Stimulated activated CD8-positive, alpha-beta memory T cell treated with anti-CD3 and anti-CD28 coated beads, Interleukin-12 subunit alpha, Interleukin-12 subunit beta, amount 100 ng/mL, for 24 hours (primary cell): ENCODE results near the gene AGL.
"Not testable (repeated sequence)": the region's sequence is repeated elsewhere in the genome, so short reads cannot be mapped to it uniquely, and the experiment has no call there.

Experiments used
- DNase-seq: peaks from one replicate; pipeline ENCODE4 v3.0.0-alpha.2; 2020; ENCODE audit errors: extremely low read depth

Gene AGL

DNA sequence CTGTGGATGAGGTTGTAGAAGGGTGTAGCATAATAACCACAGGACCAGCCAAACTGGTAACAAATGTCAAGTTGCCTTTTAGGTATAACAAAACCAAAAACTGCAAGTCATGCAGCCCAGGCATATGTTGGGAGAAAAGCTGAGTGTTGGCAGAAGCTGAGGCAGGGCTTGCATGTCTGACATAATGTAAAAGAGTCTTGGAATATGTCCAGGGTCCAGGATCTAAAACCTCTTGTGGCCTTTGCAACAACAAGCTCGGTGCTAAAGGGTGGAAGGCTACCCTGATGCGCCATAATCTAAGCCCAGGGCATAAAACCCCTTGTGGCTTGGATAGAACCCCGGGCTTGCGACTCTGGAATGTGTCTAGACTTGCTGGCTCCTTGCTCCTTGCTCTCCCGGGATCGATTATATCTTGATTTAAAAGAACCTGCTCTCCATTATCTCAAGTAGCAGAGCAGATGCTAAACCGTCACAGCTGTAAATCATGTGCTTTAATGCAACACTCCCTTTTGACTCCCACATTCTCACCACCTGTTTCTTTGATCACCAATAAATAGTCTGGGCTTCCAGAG, 93.1 kb downstream of the AGL start:
- DNase-seq, result no peak

GRCh38 chr1:99944192-99944591, 94.0 kb downstream of the AGL start:
- no peak for DNase-seq

- no peak for DNase-seq
Measured at GRCh38 chr1:99945174-99945573, 95.0 kb downstream of the AGL start.

GRCh38 chr1:99950486-99950885, 100.3 kb downstream of the AGL start:
- DNase-seq, result no peak

DNA sequence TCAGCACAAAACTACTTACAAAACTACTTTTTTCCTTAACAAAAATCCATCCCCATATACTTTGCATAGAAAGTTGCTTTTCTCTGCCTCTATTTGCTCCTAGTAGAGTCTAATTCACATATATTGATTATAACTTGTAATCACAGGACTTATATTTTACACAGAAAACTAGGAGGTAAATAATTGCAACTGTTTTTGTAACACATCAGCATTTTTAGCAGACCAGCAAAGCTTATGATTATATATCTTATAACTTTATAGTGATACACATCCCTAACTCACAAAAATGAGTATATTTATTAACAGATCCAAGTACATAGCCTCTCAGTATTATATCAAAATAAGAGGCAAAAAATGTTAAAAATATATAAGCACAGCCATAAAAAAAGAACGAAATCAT, 102.4 kb downstream of the AGL start:
- no peak for DNase-seq

DNA sequence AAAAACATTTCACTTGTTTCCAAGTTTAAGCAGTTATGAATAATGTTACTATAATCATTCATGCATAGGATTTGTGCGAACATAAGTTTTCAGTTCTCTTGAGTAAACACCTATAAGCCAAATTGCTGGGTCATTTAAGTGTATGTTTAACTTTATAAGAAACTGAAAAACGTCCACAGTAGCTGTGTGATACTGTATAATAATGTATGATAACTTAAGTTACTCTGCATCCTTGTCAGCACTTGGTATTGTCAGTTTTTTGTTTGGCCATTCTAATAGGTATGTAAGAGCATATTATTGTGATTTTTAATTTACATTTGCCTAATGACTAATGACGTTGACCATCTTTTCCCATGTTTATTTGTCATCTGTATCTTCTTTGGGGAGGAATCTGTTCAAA, 105.2 kb downstream of the AGL start:
- DNase-seq, result no peak

GRCh38 chr1:99956755-99957154, 106.6 kb downstream of the AGL start:
- DNase-seq, result no peak

DNA sequence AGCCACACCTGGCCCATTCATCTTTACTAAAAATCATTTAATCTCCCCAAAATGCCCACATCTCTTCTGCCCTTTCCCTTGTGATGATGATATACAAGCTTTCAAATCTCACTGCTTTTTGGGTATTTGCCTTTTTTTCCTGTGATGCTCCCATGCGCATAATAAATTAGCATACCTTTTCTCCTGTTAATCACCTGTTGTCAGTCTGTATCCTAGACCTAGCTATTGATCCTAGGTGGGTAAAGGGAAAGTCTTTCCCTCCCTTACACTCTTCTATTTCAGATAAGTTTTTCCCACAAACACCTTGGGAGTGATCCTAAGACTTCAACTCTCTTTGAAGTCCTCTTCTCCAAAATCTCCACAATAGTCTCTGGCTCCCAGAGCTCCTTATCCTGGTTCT, 107.7 kb downstream of the AGL start:
- DNase-seq, result no peak

DNA sequence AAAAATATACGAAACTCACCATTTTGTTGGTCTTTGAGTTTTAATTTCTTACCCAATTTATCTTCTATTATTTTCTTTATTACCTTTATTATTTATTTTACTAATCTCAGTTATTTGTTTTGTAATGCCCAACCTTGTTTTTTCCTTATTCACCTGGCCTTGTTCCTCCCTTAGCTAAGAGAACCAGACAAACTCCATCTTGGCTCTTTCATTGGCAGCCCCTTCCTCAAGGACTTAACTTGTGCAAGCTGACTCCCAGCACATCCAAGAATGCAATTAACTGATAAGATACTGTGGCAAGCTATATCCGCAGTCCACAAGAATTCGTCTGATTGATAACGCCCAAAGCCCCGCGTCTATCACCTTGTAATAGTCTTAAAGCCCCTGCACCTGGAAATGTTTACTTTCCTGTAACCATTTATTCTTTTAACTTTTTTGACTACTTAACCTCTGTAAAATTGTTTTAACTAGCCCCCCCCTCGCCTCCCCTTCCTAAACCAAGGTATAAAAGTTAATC, 109.1 kb downstream of the AGL start:
- not testable (repeated sequence) for DNase-seq

- DNase-seq, result not testable (repeated sequence)
Measured at GRCh38 chr1:99960260-99960659, 110.1 kb downstream of the AGL start.

DNA sequence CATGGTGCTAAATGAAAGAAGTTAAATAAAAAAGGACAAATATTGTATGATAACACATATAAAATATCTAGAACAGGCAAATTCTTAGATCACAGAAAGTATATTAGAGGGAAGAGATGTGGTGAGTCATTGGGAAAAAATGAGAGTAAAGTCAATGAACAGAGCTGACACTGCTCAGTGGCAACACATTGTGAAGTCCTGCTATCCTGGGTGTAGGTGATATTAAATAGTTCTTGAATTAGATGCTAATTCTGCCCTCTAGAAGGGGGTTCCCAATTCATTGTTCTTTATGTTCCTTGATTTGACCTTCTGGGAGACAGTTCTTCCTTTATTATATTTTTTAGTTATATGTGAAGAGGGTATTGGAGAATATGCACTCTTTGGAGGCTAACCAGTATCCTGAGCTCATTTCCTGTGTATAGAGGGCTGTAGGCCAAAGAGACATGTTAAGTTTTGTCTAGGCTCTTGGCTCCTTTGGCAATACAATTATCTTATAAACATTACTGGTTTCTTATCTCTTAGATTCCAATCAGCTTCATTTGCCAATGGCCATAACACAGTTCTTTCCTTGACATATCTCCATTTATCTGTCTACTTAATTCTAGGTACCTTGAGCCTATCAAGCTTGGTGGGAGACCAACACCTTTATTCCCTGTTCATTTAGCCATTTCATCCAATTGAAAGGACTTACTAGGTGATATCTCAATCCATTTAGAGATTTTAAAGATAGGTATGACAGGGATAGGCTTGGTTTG, 113.1 kb downstream of the AGL start:
- no peak for DNase-seq

- no peak for DNase-seq
Measured at GRCh38 chr1:99964806-99965205, 114.6 kb downstream of the AGL start.

DNA sequence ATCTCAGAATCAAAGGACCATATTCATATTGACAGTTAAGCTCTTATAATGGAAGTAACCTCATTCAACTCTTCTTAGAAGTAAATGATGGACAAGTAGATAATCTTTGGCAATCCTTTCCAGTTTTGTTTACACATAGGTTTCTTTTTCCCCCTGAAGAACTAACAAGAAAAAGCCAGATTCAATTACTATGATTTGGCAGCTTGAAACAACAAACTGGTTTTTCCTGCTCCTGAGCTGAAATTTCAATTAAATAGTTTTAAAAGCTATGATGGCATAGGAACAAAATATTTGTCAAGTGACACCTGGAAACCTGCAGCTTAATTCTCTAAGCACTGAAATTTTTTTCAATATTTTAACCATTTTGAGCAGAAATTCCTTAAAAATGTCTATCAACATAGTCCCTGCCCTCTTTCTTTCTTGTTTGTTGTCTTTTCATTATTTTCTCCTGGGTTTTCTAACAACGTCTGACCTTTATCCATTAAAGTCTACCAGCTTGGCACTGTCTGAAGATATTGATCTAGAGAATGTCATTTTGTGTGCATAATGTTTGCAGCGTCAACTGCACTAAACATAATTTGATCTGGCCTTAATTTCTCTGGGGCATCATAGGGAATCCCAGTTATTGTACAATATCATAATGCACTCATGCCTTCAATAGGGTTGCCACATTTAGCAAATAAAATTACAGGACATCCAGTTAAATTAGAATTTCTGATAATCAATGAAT, 115.7 kb downstream of the AGL start:
- DNase-seq, result no peak

GRCh38 chr1:99968214-99968613, 118.1 kb downstream of the AGL start:
- DNase-seq, result no peak

DNA sequence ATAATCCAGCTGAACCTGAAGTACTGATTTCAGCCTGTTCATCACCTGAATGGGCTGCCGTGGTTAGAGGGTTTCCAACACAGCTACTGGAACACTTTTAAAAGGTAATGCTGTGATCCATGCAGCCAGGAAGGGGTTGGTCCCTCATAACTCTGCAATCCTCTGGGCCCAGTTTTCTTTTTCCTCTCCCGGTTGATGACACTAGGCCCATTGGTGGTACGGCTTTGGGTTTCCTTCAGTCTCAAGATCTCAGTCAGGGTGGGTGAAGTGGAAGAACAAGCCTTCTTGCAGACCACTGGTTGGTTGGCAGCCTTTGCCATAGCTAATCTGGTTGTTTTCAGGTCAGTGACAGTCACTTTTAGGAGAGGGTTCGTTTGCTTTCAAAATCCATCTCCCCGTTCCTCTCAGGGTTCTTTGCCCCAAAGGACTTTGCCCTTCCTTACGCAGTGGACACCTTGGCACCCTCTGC, 119.1 kb downstream of the AGL start:
- no peak for DNase-seq

GRCh38 chr1:99969729-99970621, 119.8 kb downstream of the AGL start, which contains the start of gene SLC35A3:
SLC35A3 (plus strand) TSS chr1:99969996; CDS start chr1:99993555, 23,559 bp downstream.
- DNase-seq, result peak; percentile 45

GRCh38 chr1:99970713-99971255, 120.6 kb downstream of the AGL start:
- no peak for DNase-seq

DNA sequence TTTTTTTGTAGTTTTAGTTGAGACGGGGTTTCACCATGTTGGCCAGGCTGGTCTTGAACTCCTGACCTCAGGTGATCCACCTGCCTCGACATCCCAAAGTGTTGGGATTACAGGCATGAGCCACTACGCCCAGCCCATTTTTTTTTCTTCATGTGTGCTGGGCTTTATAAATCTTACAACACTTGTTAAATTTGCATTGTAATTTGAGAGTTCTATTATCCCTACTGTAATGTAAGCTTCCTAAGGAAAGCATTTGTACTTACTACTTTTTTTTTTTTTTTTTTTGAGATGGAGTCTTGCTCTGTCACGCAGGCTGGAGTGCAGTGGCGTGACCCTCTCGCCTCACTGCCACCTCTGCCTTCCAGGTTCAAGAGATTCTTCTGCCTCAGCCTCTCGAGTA, 121.9 kb downstream of the AGL start:
- DNase-seq, result not testable (repeated sequence)
